HCT116 (cell line): ENCODE results near the gene E2F1. TPM values are rescaled to one million over a fixed set of nuclear protein-coding genes. Genes with fewer than 3 reads are reported as not detected.

ENCODE experiments used
- ATAC-seq: fragments of 200-7000 bp; cut with Tn5 transposase; 2 replicates; pipeline ENCODE4 v1.9.1; 2020; ENCODE audit warnings: mild to moderate bottlenecking, moderate library complexity
- BruUV-seq: library from RNA; stranded (reverse); fragments of 400-500 nt; replicated peaks from 2 replicates; lab custom pipeline; 2021; lab: Mats Ljungman, UMichigan
- CTCF ChIA-PET: fragments of 300-600 bp; sonication (Branson Sonifier 250); formaldehyde crosslinking; loops from one replicate; lab custom pipeline; 2021; ENCODE audit warnings: antibody characterized with exemption; lab: Charles Lee
- POLR2A ChIA-PET: fragments of 300-600, 350-600 bp; sonication (Branson Sonifier 250); formaldehyde crosslinking; loops from one replicate; lab custom pipeline; 2021; ENCODE audit warnings: antibody characterized with exemption; lab: Charles Lee
- RAD21 ChIA-PET, 2 experiments: fragments of 300-600 bp; sonication (Branson Sonifier 250); formaldehyde crosslinking; loops; one replicate each; lab custom pipeline; 2023; ENCODE audit warnings: low total read pairs in 2 of 2; ENCODE audit not compliant: uncharacterized antibody in 2 of 2, unreplicated experiment in 2 of 2, low non-redundant PET in 1 of 2; lab: Charles Lee
- DNase-seq: peaks from one replicate; pipeline ENCODE4 v3.0.0-alpha.2; 2010; ENCODE audit warnings: low read depth, low spot score
- H2AFZ ChIP-seq: fragments of 200-600 bp; shearing (Covaris generic), sonication (generic); 2 replicates; pipeline ENCODE4 v1.6.1; 2017; ENCODE audit warnings: low read depth, mixed run types, mixed read lengths, antibody characterized with exemption, low read length; ENCODE audit not compliant: poor library complexity, severe bottlenecking
- H3K27ac ChIP-seq: 2 replicates; pipeline ENCODE4 v1.5.1; 2012; ENCODE audit warnings: low read depth, low read length
- H3K27me3 ChIP-seq: fragments of 200-600 bp; sonication (generic); 2 replicates; pipeline ENCODE4 v1.6.1; 2016; ENCODE audit warnings: mixed run types, low read length, mixed read lengths; ENCODE audit not compliant: insufficient read depth
- H3K36me3 ChIP-seq, 2 experiments: fragments of 200-500 bp in 1 of 2; fragments of 200-600 bp in 1 of 2; sonication (Bioruptor generic) in 1 of 2; sonication (generic) in 1 of 2; 2 replicates each; pipeline versions ENCODE4 v1.5.1 to v1.6.1; 2014 to 2016; ENCODE audit warnings: low read length in 2 of 2, inconsistent platforms in 1 of 2, mixed read lengths in 1 of 2, mixed run types in 1 of 2; ENCODE audit not compliant: insufficient read depth in 2 of 2, control insufficient read depth in 1 of 2
- H3K4me1 ChIP-seq, 2 experiments: fragments of 200-600 bp in 1 of 2; sonication (generic) in 1 of 2; 2 replicates each; pipeline versions ENCODE4 v1.5.1 to v1.6.1; 2012 to 2017; ENCODE audit warnings: low read length in 2 of 2, inconsistent platforms in 1 of 2, mild to moderate bottlenecking in 1 of 2, mixed read lengths in 1 of 2, mixed run types in 1 of 2, moderate library complexity in 1 of 2; ENCODE audit not compliant: insufficient read depth in 2 of 2, control insufficient read depth in 1 of 2
- H3K4me2 ChIP-seq: fragments of 200-600 bp; sonication (generic); 2 replicates; pipeline ENCODE4 v1.6.1; 2017; ENCODE audit warnings: mixed run types, low read length, mixed read lengths
- H3K4me3 ChIP-seq, 2 experiments: fragments of 200-600 bp in 1 of 2; sonication (generic) in 1 of 2; replicated peaks in 1 of 2; 2 replicates each; pipeline ENCODE4 v1.5.1; 2011 to 2016; ENCODE audit warnings: low read length in 2 of 2, control low read depth in 1 of 2, low read depth in 1 of 2, mild to moderate bottlenecking in 1 of 2, mixed read lengths in 1 of 2, mixed run types in 1 of 2
- H3K79me2 ChIP-seq: fragments of 200-600 bp; sonication (generic); 2 replicates; pipeline ENCODE4 v1.6.1; 2017; ENCODE audit warnings: mild to moderate bottlenecking, mixed run types, low read length, moderate library complexity, mixed read lengths; ENCODE audit not compliant: insufficient read depth
- H3K9ac ChIP-seq: fragments of 200-600 bp; sonication (generic); 2 replicates; pipeline ENCODE4 v1.6.1; 2016; ENCODE audit warnings: low read length, mixed read lengths
- H3K9me2 ChIP-seq: fragments of 200-600 bp; sonication (generic), shearing (Covaris generic); 2 replicates; pipeline ENCODE4 v1.6.1; 2017; ENCODE audit warnings: mixed run types, mild to moderate bottlenecking, moderate library complexity; ENCODE audit not compliant: insufficient read depth
- H3K9me3 ChIP-seq, 2 experiments: fragments of 200-500 bp in 1 of 2; fragments of 200-600 bp in 1 of 2; sonication (Bioruptor generic) in 1 of 2; sonication (generic) in 1 of 2; 2 replicates each; pipeline ENCODE4 v1.6.1; 2014 to 2017; ENCODE audit warnings: low read length in 2 of 2, mixed read lengths in 2 of 2, inconsistent platforms in 1 of 2, low read depth in 1 of 2, mild to moderate bottlenecking in 1 of 2, mixed run types in 1 of 2, moderate library complexity in 1 of 2; ENCODE audit not compliant: control insufficient read depth in 1 of 2, insufficient read depth in 1 of 2
- H4K20me1 ChIP-seq: fragments of 200-600 bp; sonication (generic), shearing (Covaris generic); 2 replicates; pipeline ENCODE4 v1.6.1; 2017; ENCODE audit warnings: mixed run types, mild to moderate bottlenecking, moderate library complexity; ENCODE audit not compliant: insufficient read depth
- EGR1 ChIP-seq: IDR thresholded peaks from 2 replicates; pipeline ENCODE4 v1.6.1; 2012; ENCODE audit warnings: low read depth
- ELF1 ChIP-seq: IDR thresholded peaks from 2 replicates; pipeline ENCODE4 v1.6.1; 2012; ENCODE audit warnings: low read depth, borderline replicate concordance
- EZH2phosphoT487 ChIP-seq: fragments of 200-600 bp; IDR thresholded peaks from 2 replicates; pipeline ENCODE4 v1.6.1; 2018; ENCODE audit warnings: antibody characterized with exemption, borderline replicate concordance
- JUND ChIP-seq: IDR thresholded peaks from 2 replicates; pipeline ENCODE4 v1.6.1; 2012
- POLR2A ChIP-seq: IDR thresholded peaks from 2 replicates; pipeline ENCODE4 v1.7.0; 2011; ENCODE audit warnings: borderline replicate concordance; ENCODE audit not compliant: insufficient read depth, insufficient read length; ENCODE audit errors: extremely low read depth
- POLR2AphosphoS5 ChIP-seq: IDR thresholded peaks from 2 replicates; pipeline ENCODE4 v1.6.1; 2011; ENCODE audit warnings: mild to moderate bottlenecking, low read depth, low read length, moderate library complexity
- YY1 ChIP-seq: IDR thresholded peaks from 2 replicates; pipeline ENCODE4 v1.6.1; 2011; ENCODE audit warnings: low read length, low read depth, moderate library complexity, mild to moderate bottlenecking; ENCODE audit not compliant: insufficient replicate concordance; ENCODE audit errors: extremely low read depth
- ZFX ChIP-seq: fragments of 450-650 bp; IDR thresholded peaks from 2 replicates; pipeline ENCODE4 v1.6.1; 2017
- ZNF274 ChIP-seq: fragments of 200-500 bp; sonication (Bioruptor generic); IDR thresholded peaks from 2 replicates; pipeline ENCODE4 v1.6.1; 2014; ENCODE audit warnings: mild to moderate bottlenecking, low read depth, low read length, inconsistent platforms
- intact Hi-C: fragments of 100-400 bp; cut with micrococcal nuclease; formaldehyde crosslinking; loops from 2 replicates; pipeline ENCODE4 v1.10.0; 2022
- total RNA-seq: library from RNA; stranded (reverse); gene quantifications from one replicate; pipeline ENCODE4 v1.2.1, GENCODE V29; 2021; ENCODE audit not compliant: unreplicated experiment
- TF ChIP-seq, protein P1 (sequence below): IDR thresholded peaks from 2 replicates; pipeline ENCODE4 v1.6.1; 2012; ENCODE audit warnings: low read depth
- TF ChIP-seq, protein P2 (sequence below), 3 experiments: fragments of 200-600 bp in 1 of 3; sonication (generic) in 1 of 3; IDR thresholded peaks in 2 of 3; conservative IDR thresholded peaks in 1 of 3; 2 replicates each; pipeline ENCODE4 v1.5.1; 2012 to 2017; ENCODE audit warnings: low read depth in 2 of 3, low read length in 2 of 3, antibody characterized with exemption in 1 of 3, borderline replicate concordance in 1 of 3, control low read depth in 1 of 3, mild to moderate bottlenecking in 1 of 3, mixed read lengths in 1 of 3, mixed run types in 1 of 3, moderate library complexity in 1 of 3; ENCODE audit not compliant: insufficient read depth in 1 of 3
- TF ChIP-seq, protein P3 (sequence below): IDR thresholded peaks from 2 replicates; pipeline ENCODE4 v1.6.1; 2012
- TF ChIP-seq, protein P4 (sequence below): IDR thresholded peaks from 2 replicates; pipeline ENCODE4 v1.6.1; 2011; ENCODE audit warnings: mild to moderate bottlenecking, low read length, moderate library complexity; ENCODE audit not compliant: insufficient replicate concordance; ENCODE audit errors: extremely low read depth

E2F1 gene
- total RNA-seq, 1 experiment from 2014 or later = 30.9 TPM

DNA sequence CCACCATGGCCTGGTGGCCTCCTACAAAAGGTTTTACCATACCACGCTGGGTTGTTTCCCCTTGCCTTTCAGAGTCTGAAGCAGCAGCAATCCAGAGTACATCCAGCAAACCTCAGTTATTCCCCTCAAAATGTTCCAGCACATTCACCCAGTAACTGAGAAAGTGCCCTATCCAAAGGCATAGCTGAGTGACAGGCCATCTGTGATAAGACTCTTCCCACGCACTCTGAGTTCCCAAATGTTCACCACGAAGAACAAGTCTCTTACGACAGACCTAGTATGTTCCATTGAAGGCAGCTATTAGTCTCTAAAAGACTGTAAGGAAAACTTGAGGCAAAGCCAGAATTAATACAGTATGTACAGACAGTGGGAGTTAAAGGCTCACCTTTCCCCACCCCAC lies 55.7 kb downstream of the E2F1 start:
- Histone ChIP-seq H3K4me1 (no peaks in the 10 kb centered on the region), H3K27me3 (no peaks in the 10 kb centered on the region), H3K9me3 (no peaks in the 10 kb centered on the region), H3K36me3 (no peaks in the 10 kb centered on the region), H3K4me3 (no peak overlapping the region), H3K9me2 (no peaks in the 10 kb centered on the region), H3K4me2 (no peak overlapping the region), H3K9ac (no peak overlapping the region), H2AFZ (no peak overlapping the region), H3K27ac (no peak overlapping the region), H3K79me2 (no peaks in the 10 kb centered on the region), H4K20me1 (no peaks in the 10 kb centered on the region)
- no peak for ATAC-seq
- RAD21 ChIA-PET = no interaction called here
- intact Hi-C loops = no loop called here
- DNase-seq = no peak
- CTCF ChIA-PET = no interaction called here
- TF ChIP-seq ELF1 (no peak), YY1 (no peak), JUND (no peak)
- TF ChIP-seq, protein P1, sequence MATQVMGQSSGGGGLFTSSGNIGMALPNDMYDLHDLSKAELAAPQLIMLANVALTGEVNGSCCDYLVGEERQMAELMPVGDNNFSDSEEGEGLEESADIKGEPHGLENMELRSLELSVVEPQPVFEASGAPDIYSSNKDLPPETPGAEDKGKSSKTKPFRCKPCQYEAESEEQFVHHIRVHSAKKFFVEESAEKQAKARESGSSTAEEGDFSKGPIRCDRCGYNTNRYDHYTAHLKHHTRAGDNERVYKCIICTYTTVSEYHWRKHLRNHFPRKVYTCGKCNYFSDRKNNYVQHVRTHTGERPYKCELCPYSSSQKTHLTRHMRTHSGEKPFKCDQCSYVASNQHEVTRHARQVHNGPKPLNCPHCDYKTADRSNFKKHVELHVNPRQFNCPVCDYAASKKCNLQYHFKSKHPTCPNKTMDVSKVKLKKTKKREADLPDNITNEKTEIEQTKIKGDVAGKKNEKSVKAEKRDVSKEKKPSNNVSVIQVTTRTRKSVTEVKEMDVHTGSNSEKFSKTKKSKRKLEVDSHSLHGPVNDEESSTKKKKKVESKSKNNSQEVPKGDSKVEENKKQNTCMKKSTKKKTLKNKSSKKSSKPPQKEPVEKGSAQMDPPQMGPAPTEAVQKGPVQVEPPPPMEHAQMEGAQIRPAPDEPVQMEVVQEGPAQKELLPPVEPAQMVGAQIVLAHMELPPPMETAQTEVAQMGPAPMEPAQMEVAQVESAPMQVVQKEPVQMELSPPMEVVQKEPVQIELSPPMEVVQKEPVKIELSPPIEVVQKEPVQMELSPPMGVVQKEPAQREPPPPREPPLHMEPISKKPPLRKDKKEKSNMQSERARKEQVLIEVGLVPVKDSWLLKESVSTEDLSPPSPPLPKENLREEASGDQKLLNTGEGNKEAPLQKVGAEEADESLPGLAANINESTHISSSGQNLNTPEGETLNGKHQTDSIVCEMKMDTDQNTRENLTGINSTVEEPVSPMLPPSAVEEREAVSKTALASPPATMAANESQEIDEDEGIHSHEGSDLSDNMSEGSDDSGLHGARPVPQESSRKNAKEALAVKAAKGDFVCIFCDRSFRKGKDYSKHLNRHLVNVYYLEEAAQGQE = no peak
- POLR2A ChIA-PET = no interaction called here
- no TSS peak for BruUV-seq

DNA sequence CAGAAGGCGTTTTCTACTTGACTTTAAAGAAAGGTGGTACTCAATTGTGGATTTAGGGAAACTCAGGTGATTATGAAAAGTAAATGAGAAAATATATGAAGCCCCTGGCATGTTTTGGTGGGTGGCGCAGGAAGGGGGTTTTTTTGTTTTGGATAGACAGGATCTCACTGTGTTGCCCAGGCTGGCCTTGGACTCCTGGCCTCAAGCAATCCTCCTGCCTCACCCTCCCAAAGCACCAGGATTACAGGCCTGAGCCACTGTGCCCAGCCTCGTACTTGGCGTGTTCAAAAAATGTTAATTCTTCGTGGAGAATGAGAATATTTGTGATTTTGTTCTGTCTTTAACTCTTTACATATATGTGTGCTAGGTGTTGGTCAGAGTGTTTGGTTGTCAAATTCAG lies 56.2 kb downstream of the E2F1 start:
- Histone ChIP-seq H3K9me2 (no peaks in the 10 kb centered on the region), H3K36me3 (no peaks in the 10 kb centered on the region; a peak in 1 of 4 replicates)
- CTCF ChIA-PET = no interaction called here
- TF ChIP-seq, protein P2, sequence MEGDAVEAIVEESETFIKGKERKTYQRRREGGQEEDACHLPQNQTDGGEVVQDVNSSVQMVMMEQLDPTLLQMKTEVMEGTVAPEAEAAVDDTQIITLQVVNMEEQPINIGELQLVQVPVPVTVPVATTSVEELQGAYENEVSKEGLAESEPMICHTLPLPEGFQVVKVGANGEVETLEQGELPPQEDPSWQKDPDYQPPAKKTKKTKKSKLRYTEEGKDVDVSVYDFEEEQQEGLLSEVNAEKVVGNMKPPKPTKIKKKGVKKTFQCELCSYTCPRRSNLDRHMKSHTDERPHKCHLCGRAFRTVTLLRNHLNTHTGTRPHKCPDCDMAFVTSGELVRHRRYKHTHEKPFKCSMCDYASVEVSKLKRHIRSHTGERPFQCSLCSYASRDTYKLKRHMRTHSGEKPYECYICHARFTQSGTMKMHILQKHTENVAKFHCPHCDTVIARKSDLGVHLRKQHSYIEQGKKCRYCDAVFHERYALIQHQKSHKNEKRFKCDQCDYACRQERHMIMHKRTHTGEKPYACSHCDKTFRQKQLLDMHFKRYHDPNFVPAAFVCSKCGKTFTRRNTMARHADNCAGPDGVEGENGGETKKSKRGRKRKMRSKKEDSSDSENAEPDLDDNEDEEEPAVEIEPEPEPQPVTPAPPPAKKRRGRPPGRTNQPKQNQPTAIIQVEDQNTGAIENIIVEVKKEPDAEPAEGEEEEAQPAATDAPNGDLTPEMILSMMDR (IDR thresholded peaks at IDR 0.05 in 2 of 3, conservative IDR thresholded peaks at IDR 0.05 in 1 of 3; ENCODE audit: borderline replicate concordance in 1 of 3, insufficient read depth in 1 of 3, low read depth in 2 of 3, low read length in 2 of 3) = no peak
- TF ChIP-seq ZNF274 = no peak
- no peak for TF ChIP-seq EZH2phosphoT487
- TF ChIP-seq EGR1 = no peak
- TF ChIP-seq, protein P3, sequence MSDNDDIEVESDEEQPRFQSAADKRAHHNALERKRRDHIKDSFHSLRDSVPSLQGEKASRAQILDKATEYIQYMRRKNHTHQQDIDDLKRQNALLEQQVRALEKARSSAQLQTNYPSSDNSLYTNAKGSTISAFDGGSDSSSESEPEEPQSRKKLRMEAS = no peak
- TF ChIP-seq, protein P4, sequence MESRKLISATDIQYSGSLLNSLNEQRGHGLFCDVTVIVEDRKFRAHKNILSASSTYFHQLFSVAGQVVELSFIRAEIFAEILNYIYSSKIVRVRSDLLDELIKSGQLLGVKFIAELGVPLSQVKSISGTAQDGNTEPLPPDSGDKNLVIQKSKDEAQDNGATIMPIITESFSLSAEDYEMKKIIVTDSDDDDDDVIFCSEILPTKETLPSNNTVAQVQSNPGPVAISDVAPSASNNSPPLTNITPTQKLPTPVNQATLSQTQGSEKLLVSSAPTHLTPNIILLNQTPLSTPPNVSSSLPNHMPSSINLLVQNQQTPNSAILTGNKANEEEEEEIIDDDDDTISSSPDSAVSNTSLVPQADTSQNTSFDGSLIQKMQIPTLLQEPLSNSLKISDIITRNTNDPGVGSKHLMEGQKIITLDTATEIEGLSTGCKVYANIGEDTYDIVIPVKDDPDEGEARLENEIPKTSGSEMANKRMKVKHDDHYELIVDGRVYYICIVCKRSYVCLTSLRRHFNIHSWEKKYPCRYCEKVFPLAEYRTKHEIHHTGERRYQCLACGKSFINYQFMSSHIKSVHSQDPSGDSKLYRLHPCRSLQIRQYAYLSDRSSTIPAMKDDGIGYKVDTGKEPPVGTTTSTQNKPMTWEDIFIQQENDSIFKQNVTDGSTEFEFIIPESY = no peak
- TF ChIP-seq ZFX = no peak
- no peak for TF ChIP-seq ELF1
- no peak for TF ChIP-seq POLR2A
- TF ChIP-seq POLR2AphosphoS5 = no peak

More for the DNA sequence above, 56.2 kb downstream of the E2F1 start:
- no peaks in the 10 kb centered on the region for H3K27me3 ChIP-seq
- no peak overlapping the region for H2AFZ ChIP-seq
- no TSS peak for BruUV-seq
- no peak overlapping the region for H3K27ac ChIP-seq
- H3K4me2 ChIP-seq = no peak overlapping the region
- H3K4me3 ChIP-seq = no peak overlapping the region
- no peaks in the 10 kb centered on the region for H4K20me1 ChIP-seq
- no peaks in the 10 kb centered on the region for H3K79me2 ChIP-seq
- RAD21 ChIA-PET = no interaction called here
- no peak overlapping the region for H3K9ac ChIP-seq
- POLR2A ChIA-PET = no interaction called here
- no peaks in the 10 kb centered on the region for H3K9me3 ChIP-seq
- H3K4me1 ChIP-seq = no peaks in the 10 kb centered on the region
- ATAC-seq (no peak), DNase-seq (no peak)
- intact Hi-C loops = no loop called here
